ENCODE data around the gene UHRF1.

DNA sequence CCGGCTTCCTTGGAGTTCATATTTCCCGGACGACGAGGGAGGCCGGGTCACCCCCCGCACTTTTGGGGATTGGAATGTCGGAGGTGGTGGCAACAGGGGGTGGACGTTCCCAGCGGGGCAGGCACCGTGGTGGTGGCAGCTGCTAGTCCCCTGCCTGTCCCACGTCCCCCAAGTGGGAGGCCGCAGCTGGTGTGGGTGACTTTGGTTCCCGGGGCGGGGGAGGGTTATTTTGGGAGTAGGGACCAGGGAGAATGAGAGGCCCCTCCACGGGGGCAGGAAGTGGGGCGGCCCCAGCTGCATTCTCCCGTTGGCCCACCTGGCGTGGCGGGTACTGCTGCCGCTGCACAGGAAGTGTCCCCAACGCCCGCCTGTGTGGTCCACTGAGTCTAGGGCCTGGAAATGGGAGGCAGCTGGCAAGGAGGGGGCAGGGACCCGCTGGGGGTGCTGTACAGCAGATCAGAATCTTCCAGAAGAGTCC, 30.8 kb upstream of the UHRF1 start:
- TF ChIP-seq, protein P1, sequence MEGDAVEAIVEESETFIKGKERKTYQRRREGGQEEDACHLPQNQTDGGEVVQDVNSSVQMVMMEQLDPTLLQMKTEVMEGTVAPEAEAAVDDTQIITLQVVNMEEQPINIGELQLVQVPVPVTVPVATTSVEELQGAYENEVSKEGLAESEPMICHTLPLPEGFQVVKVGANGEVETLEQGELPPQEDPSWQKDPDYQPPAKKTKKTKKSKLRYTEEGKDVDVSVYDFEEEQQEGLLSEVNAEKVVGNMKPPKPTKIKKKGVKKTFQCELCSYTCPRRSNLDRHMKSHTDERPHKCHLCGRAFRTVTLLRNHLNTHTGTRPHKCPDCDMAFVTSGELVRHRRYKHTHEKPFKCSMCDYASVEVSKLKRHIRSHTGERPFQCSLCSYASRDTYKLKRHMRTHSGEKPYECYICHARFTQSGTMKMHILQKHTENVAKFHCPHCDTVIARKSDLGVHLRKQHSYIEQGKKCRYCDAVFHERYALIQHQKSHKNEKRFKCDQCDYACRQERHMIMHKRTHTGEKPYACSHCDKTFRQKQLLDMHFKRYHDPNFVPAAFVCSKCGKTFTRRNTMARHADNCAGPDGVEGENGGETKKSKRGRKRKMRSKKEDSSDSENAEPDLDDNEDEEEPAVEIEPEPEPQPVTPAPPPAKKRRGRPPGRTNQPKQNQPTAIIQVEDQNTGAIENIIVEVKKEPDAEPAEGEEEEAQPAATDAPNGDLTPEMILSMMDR (IDR thresholded peaks at IDR 0.05) = peak in 1 of 5 experiments; percentile 2
- no peak for TF ChIP-seq POLR2A (IDR thresholded peaks at IDR 0.05)
- TF ChIP-seq EP300 (IDR thresholded peaks at IDR 0.05) = peak in 1 of 2 donors; percentile 25
